Astrocyte (in vitro differentiated cells and primary cell): ENCODE measurements around the gene SCGB1C2. TPM values are rescaled to one million over a fixed set of nuclear protein-coding genes. Genes with fewer than 3 reads are reported as not detected.

Experiments
- DNase-seq: peaks from one replicate; pipeline ENCODE4 v3.0.0-alpha.2; 2010; ENCODE audit warnings: low read depth
- FAIRE-seq: peaks from 2 replicates; lab custom pipeline; 2011; peaks lifted over from hg19 to GRCh38; lab: Jason Lieb, UNC
- H2AFZ ChIP-seq: 2 replicates; pipeline ENCODE4 v1.6.0; 2012; ENCODE audit warnings: low read depth, low read length, inconsistent platforms
- H3K27ac ChIP-seq: 2 replicates; pipeline ENCODE4 v1.5.1; 2011; ENCODE audit warnings: low read depth, low read length, inconsistent platforms
- H3K27me3 ChIP-seq: 2 replicates; pipeline ENCODE4 v1.6.0; 2011; ENCODE audit warnings: low read length, inconsistent platforms; ENCODE audit not compliant: insufficient read depth
- H3K36me3 ChIP-seq: 2 replicates; pipeline ENCODE4 v1.5.1; 2011; ENCODE audit warnings: low read length, inconsistent platforms; ENCODE audit not compliant: insufficient read depth
- H3K4me1 ChIP-seq: 2 replicates; pipeline ENCODE4 v1.5.1; 2011; ENCODE audit warnings: low read length, inconsistent platforms; ENCODE audit not compliant: insufficient read depth
- H3K4me2 ChIP-seq: 2 replicates; pipeline ENCODE4 v1.6.0; 2012; ENCODE audit warnings: low read length, inconsistent platforms
- H3K4me3 ChIP-seq: 2 replicates; pipeline ENCODE4 v1.5.1; 2011; ENCODE audit warnings: low read depth, mild to moderate bottlenecking, low read length, inconsistent platforms; ENCODE audit not compliant: insufficient read depth
- H3K79me2 ChIP-seq: 2 replicates; pipeline ENCODE4 v1.6.0; 2012; ENCODE audit warnings: mild to moderate bottlenecking, low read length, inconsistent platforms; ENCODE audit not compliant: insufficient read depth
- H3K9ac ChIP-seq: 2 replicates; pipeline ENCODE4 v1.6.0; 2012; ENCODE audit warnings: mild to moderate bottlenecking, low read length, inconsistent platforms
- H3K9me3 ChIP-seq: 2 replicates; pipeline ENCODE4 v1.5.1; 2012; ENCODE audit warnings: low read depth, mild to moderate bottlenecking, low read length, inconsistent platforms; ENCODE audit not compliant: insufficient read depth
- H4K20me1 ChIP-seq: 2 replicates; pipeline ENCODE4 v1.6.0; 2012; ENCODE audit warnings: low read length, inconsistent platforms; ENCODE audit not compliant: insufficient read depth
- H3K27ac Mint-ChIP-seq: one replicate; pipeline ENCODE4 v1.8.0; 2021; ENCODE audit warnings: mild to moderate bottlenecking, mixed read lengths; ENCODE audit not compliant: unreplicated experiment
- H3K27me3 Mint-ChIP-seq: one replicate; pipeline ENCODE4 v1.8.0; 2021; ENCODE audit warnings: low read depth, mixed read lengths; ENCODE audit not compliant: unreplicated experiment
- H3K36me3 Mint-ChIP-seq: one replicate; pipeline ENCODE4 v1.8.0; 2021; ENCODE audit warnings: low read depth, mixed read lengths; ENCODE audit not compliant: unreplicated experiment
- H3K4me1 Mint-ChIP-seq: one replicate; pipeline ENCODE4 v1.8.0; 2021; ENCODE audit warnings: low read depth, mixed read lengths; ENCODE audit not compliant: unreplicated experiment
- H3K4me3 Mint-ChIP-seq: one replicate; pipeline ENCODE4 v1.8.0; 2021; ENCODE audit warnings: mild to moderate bottlenecking, moderate library complexity, mixed read lengths; ENCODE audit not compliant: unreplicated experiment
- H3K9me3 Mint-ChIP-seq: one replicate; pipeline ENCODE4 v1.8.0; 2021; ENCODE audit warnings: mild to moderate bottlenecking, mixed read lengths; ENCODE audit not compliant: unreplicated experiment
- EZH2 ChIP-seq: IDR thresholded peaks from 2 replicates; pipeline ENCODE4 v1.6.1; 2012; ENCODE audit warnings: mild to moderate bottlenecking, low read length, inconsistent platforms; ENCODE audit not compliant: insufficient read depth
- total RNA-seq: library from RNA; stranded (reverse); gene quantifications from 2 replicates; pipeline ENCODE4 v1.2.1, GENCODE V29; 2021
- TF ChIP-seq, protein P1 (sequence below): IDR thresholded peaks from 2 replicates; pipeline ENCODE4 v1.5.1; 2011; ENCODE audit warnings: low read depth, mild to moderate bottlenecking, inconsistent platforms, low read length, moderate library complexity; ENCODE audit not compliant: insufficient read depth

Gene SCGB1C2
- total RNA-seq, 1 donor from 2014 or later: not detected

GRCh38 chr17:146546-146945 lies 9.2 kb downstream of the SCGB1C2 start:
- Mint-ChIP-seq H3K27me3 (peaks cover 31% of the 10 kb centered on the region), H3K36me3 (no peaks in the 10 kb centered on the region), H3K4me3 (no peak overlapping the region), H3K27ac (no peak overlapping the region), H3K9me3 (peaks cover 2% of the 10 kb centered on the region), H3K4me1 (no peaks in the 10 kb centered on the region)
- H3K9me3 ChIP-seq: no peaks in the 10 kb centered on the region
- no peaks in the 10 kb centered on the region for H3K27me3 ChIP-seq
- H3K27ac ChIP-seq: no peak overlapping the region
- H3K79me2 ChIP-seq: no peaks in the 10 kb centered on the region
- H4K20me1 ChIP-seq: no peaks in the 10 kb centered on the region
- TF ChIP-seq, protein P1, sequence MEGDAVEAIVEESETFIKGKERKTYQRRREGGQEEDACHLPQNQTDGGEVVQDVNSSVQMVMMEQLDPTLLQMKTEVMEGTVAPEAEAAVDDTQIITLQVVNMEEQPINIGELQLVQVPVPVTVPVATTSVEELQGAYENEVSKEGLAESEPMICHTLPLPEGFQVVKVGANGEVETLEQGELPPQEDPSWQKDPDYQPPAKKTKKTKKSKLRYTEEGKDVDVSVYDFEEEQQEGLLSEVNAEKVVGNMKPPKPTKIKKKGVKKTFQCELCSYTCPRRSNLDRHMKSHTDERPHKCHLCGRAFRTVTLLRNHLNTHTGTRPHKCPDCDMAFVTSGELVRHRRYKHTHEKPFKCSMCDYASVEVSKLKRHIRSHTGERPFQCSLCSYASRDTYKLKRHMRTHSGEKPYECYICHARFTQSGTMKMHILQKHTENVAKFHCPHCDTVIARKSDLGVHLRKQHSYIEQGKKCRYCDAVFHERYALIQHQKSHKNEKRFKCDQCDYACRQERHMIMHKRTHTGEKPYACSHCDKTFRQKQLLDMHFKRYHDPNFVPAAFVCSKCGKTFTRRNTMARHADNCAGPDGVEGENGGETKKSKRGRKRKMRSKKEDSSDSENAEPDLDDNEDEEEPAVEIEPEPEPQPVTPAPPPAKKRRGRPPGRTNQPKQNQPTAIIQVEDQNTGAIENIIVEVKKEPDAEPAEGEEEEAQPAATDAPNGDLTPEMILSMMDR: no peak
- TF ChIP-seq EZH2: no peak
- no peak for FAIRE-seq
- H3K4me3 ChIP-seq: no peak overlapping the region
- no peaks in the 10 kb centered on the region for H3K4me1 ChIP-seq
- H3K4me2 ChIP-seq: no peak overlapping the region
- no peak for DNase-seq
- no peak overlapping the region for H2AFZ ChIP-seq
- no peaks in the 10 kb centered on the region for H3K36me3 ChIP-seq
- no peak overlapping the region for H3K9ac ChIP-seq

- Histone ChIP-seq H3K36me3 (no peaks in the 10 kb centered on the region), H3K79me2 (no peaks in the 10 kb centered on the region), H2AFZ (no peak overlapping the region), H3K4me1 (no peaks in the 10 kb centered on the region), H3K9me3 (no peaks in the 10 kb centered on the region), H3K27ac (no peak overlapping the region), H3K4me3 (no peak overlapping the region), H3K27me3 (no peaks in the 10 kb centered on the region), H4K20me1 (no peaks in the 10 kb centered on the region), H3K9ac (no peak overlapping the region), H3K4me2 (no peak overlapping the region)
- Mint-ChIP-seq H3K36me3 (no peaks in the 10 kb centered on the region), H3K27ac (no peak overlapping the region), H3K4me3 (no peak overlapping the region), H3K4me1 (no peaks in the 10 kb centered on the region), H3K27me3 (peaks cover 31% of the 10 kb centered on the region), H3K9me3 (peaks cover 2% of the 10 kb centered on the region)
- DNase-seq (no peak), FAIRE-seq (no peak)
- TF ChIP-seq, protein P1: no peak
- no peak for TF ChIP-seq EZH2
Observed at GRCh38 chr17:146983-147761, 9.8 kb downstream of the SCGB1C2 start.
